ENCODE results near the gene DXO.
"Not testable (repeated sequence)": the region's sequence is repeated elsewhere in the genome, so short reads cannot be mapped to it uniquely, and the experiment has no call there.

DXO gene

GRCh38 chr6:31971993-31972708 lies at the start of gene DXO:
Gene DXO, minus strand, starts transcription at chr6:31972138. Its CDS starts 463 bp downstream, at chr6:31971675.
- DNase-seq = peak in 50 of 51 donors; percentile 77 to 100 (median 95)

GRCh38 chr6:32014547-32014946 lies 42.6 kb upstream of the DXO start, which contains the start of gene C4B:
Gene C4B, plus strand, starts transcription at chr6:32014795. Its CDS starts 51 bp downstream, at chr6:32014846.
- DNase-seq = not testable (repeated sequence)

- not testable (repeated sequence) for DNase-seq
Observed at GRCh38 chr6:32013738-32014137, 41.8 kb upstream of the DXO start.

- peak in 5 of 51 donors; percentile 16 to 42 (median 36) for DNase-seq
Observed at GRCh38 chr6:32012941-32013617, 41.1 kb upstream of the DXO start.

GRCh38 chr6:32010856-32011530 lies 39.1 kb upstream of the DXO start:
- not testable (repeated sequence) for DNase-seq

- not testable (repeated sequence) for DNase-seq
Observed at GRCh38 chr6:32009537-32009936, 37.6 kb upstream of the DXO start.

GRCh38 chr6:32008616-32009015 lies 36.7 kb upstream of the DXO start:
- not testable (repeated sequence) for DNase-seq

GRCh38 chr6:32008037-32008436 lies 36.1 kb upstream of the DXO start:
- DNase-seq = not testable (repeated sequence)

GRCh38 chr6:32007086-32007485 lies 35.1 kb upstream of the DXO start:
- not testable (repeated sequence) for DNase-seq

- not testable (repeated sequence) for DNase-seq
Observed at GRCh38 chr6:32005991-32006529, 34.1 kb upstream of the DXO start.

GRCh38 chr6:32005538-32005880 lies 33.6 kb upstream of the DXO start:
- not testable (repeated sequence) for DNase-seq

- not testable (repeated sequence) for DNase-seq
Observed at GRCh38 chr6:32004864-32005537, 33.1 kb upstream of the DXO start.

- DNase-seq = not testable (repeated sequence)
Observed at GRCh38 chr6:32004393-32004792, 32.5 kb upstream of the DXO start.

- not testable (repeated sequence) for DNase-seq
Observed at GRCh38 chr6:32003301-32003700, 31.4 kb upstream of the DXO start.

GRCh38 chr6:32002546-32003268 lies 30.8 kb upstream of the DXO start:
- not testable (repeated sequence) for DNase-seq

- not testable (repeated sequence) for DNase-seq
Observed at GRCh38 chr6:31996385-31996784, 24.4 kb upstream of the DXO start.

GRCh38 chr6:31994421-31994820 lies 22.5 kb upstream of the DXO start:
- DNase-seq = not testable (repeated sequence)

GRCh38 chr6:31989363-31989762 lies 17.4 kb upstream of the DXO start:
- not testable (repeated sequence) for DNase-seq

GRCh38 chr6:31981744-31982143 lies 9.8 kb upstream of the DXO start, which contains the start of gene C4A:
Gene C4A, plus strand, starts transcription at chr6:31982057. Its CDS starts 51 bp downstream, at chr6:31982108.
- not testable (repeated sequence) for DNase-seq

GRCh38 chr6:31980998-31981397 lies 9.1 kb upstream of the DXO start:
- not testable (repeated sequence) for DNase-seq

All from hypothalamus (tissue), 51 donors.